DMS79 (cell line): ENCODE measurements around the gene ROBO3.

ENCODE experiments used
- DNase-seq: peaks from one replicate; lab custom pipeline; 2025; lab: John Stamatoyannopoulos, UW

Gene ROBO3

GRCh38 chr11:124892750-124893454, 27.7 kb downstream of the ROBO3 start:
- no peak for DNase-seq

- DNase-seq, result no peak
Observed at GRCh38 chr11:124893781-124894401, 28.7 kb downstream of the ROBO3 start.

GRCh38 chr11:124894606-124895430, 29.6 kb downstream of the ROBO3 start:
- no peak for DNase-seq

GRCh38 chr11:124895471-124895971, 30.3 kb downstream of the ROBO3 start:
- no peak for DNase-seq

- DNase-seq, result no peak
Observed at GRCh38 chr11:124896071-124896750, 31.0 kb downstream of the ROBO3 start.

- no peak for DNase-seq
Observed at GRCh38 chr11:124896821-124897391, 31.7 kb downstream of the ROBO3 start.

GRCh38 chr11:124897674-124898262, 32.5 kb downstream of the ROBO3 start, which contains the start of gene ROBO4:
Gene ROBO4, minus strand, starts transcription at chr11:124897865. Its CDS starts 70 bp downstream, at chr11:124897795.
- no peak for DNase-seq

- DNase-seq, result no peak
Observed at GRCh38 chr11:124898263-124898680, 33.0 kb downstream of the ROBO3 start.

- DNase-seq, result no peak
Observed at GRCh38 chr11:124898711-124899110, 33.5 kb downstream of the ROBO3 start.

- DNase-seq, result no peak
Observed at GRCh38 chr11:124899383-124900145, 34.3 kb downstream of the ROBO3 start.

- DNase-seq, result no peak
Observed at GRCh38 chr11:124900464-124900863, 35.2 kb downstream of the ROBO3 start.

GRCh38 chr11:124902616-124903015, 37.4 kb downstream of the ROBO3 start:
- DNase-seq, result no peak

GRCh38 chr11:124915541-124916369, 50.5 kb downstream of the ROBO3 start:
- no peak for DNase-seq

GRCh38 chr11:124916370-124916710, 51.1 kb downstream of the ROBO3 start:
- no peak for DNase-seq

- no peak for DNase-seq
Observed at GRCh38 chr11:124917115-124917637, 51.9 kb downstream of the ROBO3 start.

GRCh38 chr11:124918950-124919349, 53.7 kb downstream of the ROBO3 start, which contains the start of gene HEPN1:
Gene HEPN1, plus strand, starts transcription at chr11:124919250.
- no peak for DNase-seq

GRCh38 chr11:124919898-124920297, 54.7 kb downstream of the ROBO3 start:
- no peak for DNase-seq

GRCh38 chr11:124920356-124920755, 55.1 kb downstream of the ROBO3 start:
- no peak for DNase-seq

- no peak for DNase-seq
Observed at GRCh38 chr11:124920870-124921609, 55.8 kb downstream of the ROBO3 start.
